MM.1S (cell line): ENCODE data around the gene LIX1.

Experiments
- EZH2 ChIP-seq: fragments of 300-600 bp; sonication (generic); optimal IDR thresholded peaks from 2 replicates; pipeline ENCODE3; 2017; ENCODE audit warnings: low read depth, mild to moderate bottlenecking, antibody characterized with exemption, low read length, mixed read lengths
- EZH2phosphoT487 ChIP-seq: fragments of 300-600 bp; sonication (generic); IDR thresholded peaks from 2 replicates; pipeline ENCODE4 v1.6.1; 2018; ENCODE audit warnings: antibody characterized with exemption, low read length
- TF ChIP-seq, protein P1 (sequence below): fragments of 300-600 bp; sonication (generic); IDR thresholded peaks from 2 replicates; pipeline ENCODE4 v1.5.1; 2016; ENCODE audit warnings: antibody characterized with exemption, low read length, mixed read lengths

DNA sequence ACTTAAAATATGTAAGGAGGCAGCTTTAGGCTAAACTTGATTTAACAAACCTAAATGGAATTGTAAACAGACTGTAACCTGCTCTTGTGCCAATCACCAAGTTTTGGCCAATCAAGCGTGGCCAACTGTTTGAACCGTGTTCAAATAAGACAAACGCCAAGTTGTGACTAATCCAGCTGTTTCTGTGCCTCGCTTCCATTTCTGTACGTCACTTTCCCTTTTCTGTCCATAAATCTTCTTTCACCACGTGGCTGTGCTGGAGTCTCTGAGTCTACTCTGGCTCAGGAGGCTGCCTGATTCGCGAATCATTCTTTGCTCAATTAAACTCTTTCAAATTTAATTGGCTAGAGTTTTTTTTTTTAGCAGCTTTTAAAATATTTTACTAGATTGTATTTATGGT lies 71.3 kb downstream of the LIX1 start:
- TF ChIP-seq, protein P1, sequence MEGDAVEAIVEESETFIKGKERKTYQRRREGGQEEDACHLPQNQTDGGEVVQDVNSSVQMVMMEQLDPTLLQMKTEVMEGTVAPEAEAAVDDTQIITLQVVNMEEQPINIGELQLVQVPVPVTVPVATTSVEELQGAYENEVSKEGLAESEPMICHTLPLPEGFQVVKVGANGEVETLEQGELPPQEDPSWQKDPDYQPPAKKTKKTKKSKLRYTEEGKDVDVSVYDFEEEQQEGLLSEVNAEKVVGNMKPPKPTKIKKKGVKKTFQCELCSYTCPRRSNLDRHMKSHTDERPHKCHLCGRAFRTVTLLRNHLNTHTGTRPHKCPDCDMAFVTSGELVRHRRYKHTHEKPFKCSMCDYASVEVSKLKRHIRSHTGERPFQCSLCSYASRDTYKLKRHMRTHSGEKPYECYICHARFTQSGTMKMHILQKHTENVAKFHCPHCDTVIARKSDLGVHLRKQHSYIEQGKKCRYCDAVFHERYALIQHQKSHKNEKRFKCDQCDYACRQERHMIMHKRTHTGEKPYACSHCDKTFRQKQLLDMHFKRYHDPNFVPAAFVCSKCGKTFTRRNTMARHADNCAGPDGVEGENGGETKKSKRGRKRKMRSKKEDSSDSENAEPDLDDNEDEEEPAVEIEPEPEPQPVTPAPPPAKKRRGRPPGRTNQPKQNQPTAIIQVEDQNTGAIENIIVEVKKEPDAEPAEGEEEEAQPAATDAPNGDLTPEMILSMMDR: no peak
- TF ChIP-seq EZH2: no peak
- TF ChIP-seq EZH2phosphoT487: no peak
